ENCODE results near the gene GART.

Gene GART

GRCh38 chr21:33550772-33551660 lies 9.1 kb upstream of the GART start:
- in situ Hi-C loops (cut with HindIII; ENCODE audit: low sequenced_read_pairs): no loop called here
- TF ChIP-seq, protein P1, sequence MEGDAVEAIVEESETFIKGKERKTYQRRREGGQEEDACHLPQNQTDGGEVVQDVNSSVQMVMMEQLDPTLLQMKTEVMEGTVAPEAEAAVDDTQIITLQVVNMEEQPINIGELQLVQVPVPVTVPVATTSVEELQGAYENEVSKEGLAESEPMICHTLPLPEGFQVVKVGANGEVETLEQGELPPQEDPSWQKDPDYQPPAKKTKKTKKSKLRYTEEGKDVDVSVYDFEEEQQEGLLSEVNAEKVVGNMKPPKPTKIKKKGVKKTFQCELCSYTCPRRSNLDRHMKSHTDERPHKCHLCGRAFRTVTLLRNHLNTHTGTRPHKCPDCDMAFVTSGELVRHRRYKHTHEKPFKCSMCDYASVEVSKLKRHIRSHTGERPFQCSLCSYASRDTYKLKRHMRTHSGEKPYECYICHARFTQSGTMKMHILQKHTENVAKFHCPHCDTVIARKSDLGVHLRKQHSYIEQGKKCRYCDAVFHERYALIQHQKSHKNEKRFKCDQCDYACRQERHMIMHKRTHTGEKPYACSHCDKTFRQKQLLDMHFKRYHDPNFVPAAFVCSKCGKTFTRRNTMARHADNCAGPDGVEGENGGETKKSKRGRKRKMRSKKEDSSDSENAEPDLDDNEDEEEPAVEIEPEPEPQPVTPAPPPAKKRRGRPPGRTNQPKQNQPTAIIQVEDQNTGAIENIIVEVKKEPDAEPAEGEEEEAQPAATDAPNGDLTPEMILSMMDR (IDR thresholded peaks at IDR 0.05; ENCODE audit: low read depth, low read length, missing control alignments): no peak
- no peak for DNase-seq (ENCODE audit: low read depth)
- no peak overlapping the region for H3K4me3 ChIP-seq (ENCODE audit: low read depth, low read length)

GRCh38 chr21:33549848-33550771 lies 8.2 kb upstream of the GART start:
- in situ Hi-C loops (cut with HindIII; ENCODE audit: low sequenced_read_pairs): no loop called here
- no peak for DNase-seq (ENCODE audit: low read depth)
- H3K4me3 ChIP-seq (ENCODE audit: low read depth, low read length): no peak overlapping the region
- TF ChIP-seq, protein P1 (IDR thresholded peaks at IDR 0.05; ENCODE audit: low read depth, low read length, missing control alignments): no peak

- in situ Hi-C loops (cut with HindIII; ENCODE audit: low sequenced_read_pairs): no loop called here
- no peak for DNase-seq (ENCODE audit: low read depth)
- TF ChIP-seq, protein P1 (IDR thresholded peaks at IDR 0.05; ENCODE audit: low read depth, low read length, missing control alignments): no peak
- H3K4me3 ChIP-seq (ENCODE audit: low read depth, low read length): no peak overlapping the region
Observed at GRCh38 chr21:33546086-33546485, 4.2 kb upstream of the GART start.

GRCh38 chr21:33544451-33545195 lies 2.7 kb upstream of the GART start:
- H3K4me3 ChIP-seq (ENCODE audit: low read depth, low read length): peak overlapping the region; percentile 78
- in situ Hi-C loops (cut with HindIII; ENCODE audit: low sequenced_read_pairs): no loop called here
- no peak for DNase-seq (ENCODE audit: low read depth)
- TF ChIP-seq, protein P1 (IDR thresholded peaks at IDR 0.05; ENCODE audit: low read depth, low read length, missing control alignments): no peak

- peak overlapping the region; percentile 78 for H3K4me3 ChIP-seq (ENCODE audit: low read depth, low read length)
- in situ Hi-C loops (cut with HindIII; ENCODE audit: low sequenced_read_pairs): no loop called here
- TF ChIP-seq, protein P1 (IDR thresholded peaks at IDR 0.05; ENCODE audit: low read depth, low read length, missing control alignments): no peak
- peak; percentile 18 for DNase-seq (ENCODE audit: low read depth)
Observed at GRCh38 chr21:33543505-33544129, 1.7 kb upstream of the GART start.

Data from astrocyte of the cerebellum (primary cell).